ENCODE results near the gene ABI1. TPM values are rescaled to one million over a fixed set of nuclear protein-coding genes. Genes with fewer than 3 reads are reported as not detected.

Gene ABI1
- total and polyA plus RNA-seq, 2 donors (not counting 1 experiment from before 2014, with no cell fraction given) = 37.8 to 80.5 TPM

DNA sequence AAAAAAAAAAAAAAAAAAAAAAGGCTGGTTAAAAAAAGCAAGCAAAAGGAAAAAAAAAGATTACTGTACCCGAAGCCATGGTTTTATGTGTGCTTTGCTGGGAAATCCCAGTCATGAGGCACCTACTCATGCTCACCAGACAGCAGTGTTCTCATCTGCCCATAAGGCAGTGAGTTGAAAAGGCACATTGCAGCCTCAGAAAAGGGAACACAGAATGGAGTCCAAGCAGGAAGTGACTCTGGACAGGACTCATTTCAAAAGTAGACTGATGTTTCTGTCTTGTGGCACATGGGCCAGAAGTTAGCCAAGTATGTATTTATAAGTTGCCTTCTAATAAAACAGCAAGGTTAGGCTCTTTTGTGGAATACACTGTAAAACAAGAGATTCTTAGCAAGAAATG lies 123.0 kb downstream of the ABI1 start:
- Mint-ChIP-seq H3K27ac (peak overlapping the region; percentile 89), H3K4me3 (peak overlapping the region; percentile 52), H3K27me3 (no peaks in the 10 kb centered on the region), H3K9me3 (ENCODE audit: insufficient read depth) (no peaks in the 10 kb centered on the region), H3K4me1 (peaks cover 50% of the 10 kb centered on the region)
- no peaks in the 10 kb centered on the region for H3K27me3 ChIP-seq (replicated peaks in 1 of 4; ENCODE audit: control extremely low read depth in 1 of 4, control insufficient read depth in 3 of 4, insufficient read depth in 4 of 4, low read length in 3 of 4)
- DNase-seq = peak; percentile 86
- H3K27ac ChIP-seq (ENCODE audit: low read length in 2 of 2) = peak overlapping the region; percentile 87
- H3K4me3 ChIP-seq (ENCODE audit: control extremely low read depth in 1 of 5, extremely low read depth in 1 of 5, insufficient read depth in 1 of 5, low read depth in 2 of 5, low read length in 4 of 5) = no peak overlapping the region
- H3K36me3 ChIP-seq (replicated peaks in 1 of 2; ENCODE audit: control extremely low read depth in 1 of 2, control insufficient read depth in 1 of 2, extremely low read depth in 1 of 2, insufficient read depth in 2 of 2, low read length in 1 of 2) = peaks cover 2 to 10% of the 10 kb centered on the region in 2 experiments
- H4K20me1 ChIP-seq (ENCODE audit: control insufficient read depth, insufficient read depth, low read length, poor library complexity, severe bottlenecking) = no peaks in the 10 kb centered on the region
- H3K79me2 ChIP-seq (ENCODE audit: control insufficient read depth, insufficient read depth, low read length) = no peaks in the 10 kb centered on the region
- peaks cover 36 to 49% of the 10 kb centered on the region in 2 donors for H3K4me1 ChIP-seq (ENCODE audit: control insufficient read depth in 2 of 2, insufficient read depth in 2 of 2, low read length in 2 of 2)
- H3K9ac ChIP-seq (ENCODE audit: low read length) = no peak overlapping the region
- ATAC-seq (ENCODE audit: low read depth) = peak; percentile 69
- ChIA-PET CTCF (interaction anchor here (1.1 to 1.6 kb wide), 2 partner anchors 12 to 16 kb away, joined by 3 read pairs; no protein-coding TSS in a partner anchor), POLR2A (no interaction called here)
- WGBS (ENCODE audit: insufficient coverage) = no CpG with 5 or more reads among the region's 1 CpG
- H3K9me3 ChIP-seq (ENCODE audit: control extremely low read depth in 1 of 3, control insufficient read depth in 2 of 3, insufficient read depth in 1 of 3, low read length in 2 of 3) = peaks cover 0 to 4% (median 0%) of the 10 kb centered on the region in 3 donors
- peak overlapping the region; percentile 58 for H3K4me2 ChIP-seq (replicated peaks; ENCODE audit: low read depth, low read length, poor library complexity, severe bottlenecking)
- TF ChIP-seq, protein P1, sequence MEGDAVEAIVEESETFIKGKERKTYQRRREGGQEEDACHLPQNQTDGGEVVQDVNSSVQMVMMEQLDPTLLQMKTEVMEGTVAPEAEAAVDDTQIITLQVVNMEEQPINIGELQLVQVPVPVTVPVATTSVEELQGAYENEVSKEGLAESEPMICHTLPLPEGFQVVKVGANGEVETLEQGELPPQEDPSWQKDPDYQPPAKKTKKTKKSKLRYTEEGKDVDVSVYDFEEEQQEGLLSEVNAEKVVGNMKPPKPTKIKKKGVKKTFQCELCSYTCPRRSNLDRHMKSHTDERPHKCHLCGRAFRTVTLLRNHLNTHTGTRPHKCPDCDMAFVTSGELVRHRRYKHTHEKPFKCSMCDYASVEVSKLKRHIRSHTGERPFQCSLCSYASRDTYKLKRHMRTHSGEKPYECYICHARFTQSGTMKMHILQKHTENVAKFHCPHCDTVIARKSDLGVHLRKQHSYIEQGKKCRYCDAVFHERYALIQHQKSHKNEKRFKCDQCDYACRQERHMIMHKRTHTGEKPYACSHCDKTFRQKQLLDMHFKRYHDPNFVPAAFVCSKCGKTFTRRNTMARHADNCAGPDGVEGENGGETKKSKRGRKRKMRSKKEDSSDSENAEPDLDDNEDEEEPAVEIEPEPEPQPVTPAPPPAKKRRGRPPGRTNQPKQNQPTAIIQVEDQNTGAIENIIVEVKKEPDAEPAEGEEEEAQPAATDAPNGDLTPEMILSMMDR (IDR thresholded peaks at IDR 0.05) = no peak
- no peak for TF ChIP-seq EZH2 (IDR thresholded peaks at IDR 0.05; ENCODE audit: borderline replicate concordance, insufficient read depth, low read depth, low read length, poor library complexity, severe bottlenecking)
- H2AFZ ChIP-seq (ENCODE audit: insufficient read depth, low read depth, low read length, poor library complexity, severe bottlenecking) = peak overlapping the region; percentile 0
- intact Hi-C loops (cut with micrococcal nuclease) = loop anchor here (1.0 to 5.0 kb wide), 4 partner anchors 17 to 505 kb away; partner anchors contain the start of genes ACBD5 and PDSS1

DNA sequence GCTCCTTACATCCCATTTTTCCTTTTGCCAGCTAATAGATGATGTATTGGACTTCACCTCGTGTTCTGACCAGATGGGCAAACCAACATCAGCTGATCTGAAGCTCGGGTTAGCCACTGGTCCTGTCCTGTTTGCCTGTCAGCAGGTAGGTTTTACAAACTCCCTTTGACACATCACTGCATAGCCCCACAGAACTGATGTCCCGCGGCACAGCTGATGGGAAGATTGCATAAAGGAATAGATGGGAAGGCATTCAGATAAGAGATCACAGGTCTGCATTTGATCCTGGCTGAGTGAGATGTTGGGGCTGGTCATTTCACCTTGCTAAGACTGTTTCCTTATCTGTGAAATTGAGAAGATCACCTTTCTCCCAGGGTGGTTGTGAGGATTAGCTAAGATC lies 125.3 kb downstream of the ABI1 start:
- Histone ChIP-seq H3K36me3 (replicated peaks in 1 of 2; ENCODE audit: control extremely low read depth in 1 of 2, control insufficient read depth in 1 of 2, extremely low read depth in 1 of 2, insufficient read depth in 2 of 2, low read length in 1 of 2) (peaks cover 0 to 17% of the 10 kb centered on the region in 2 experiments), H3K27me3 (replicated peaks in 1 of 4; ENCODE audit: control extremely low read depth in 1 of 4, control insufficient read depth in 3 of 4, insufficient read depth in 4 of 4, low read length in 3 of 4) (no peaks in the 10 kb centered on the region), H3K4me1 (ENCODE audit: control insufficient read depth in 2 of 2, insufficient read depth in 2 of 2, low read length in 2 of 2) (peaks cover 32 to 46% of the 10 kb centered on the region in 2 donors), H2AFZ (ENCODE audit: insufficient read depth, low read depth, low read length, poor library complexity, severe bottlenecking) (no peak overlapping the region), H3K4me2 (replicated peaks; ENCODE audit: low read depth, low read length, poor library complexity, severe bottlenecking) (no peak overlapping the region), H3K27ac (ENCODE audit: low read length in 2 of 2) (no peak overlapping the region), H3K79me2 (ENCODE audit: control insufficient read depth, insufficient read depth, low read length) (no peaks in the 10 kb centered on the region), H4K20me1 (ENCODE audit: control insufficient read depth, insufficient read depth, low read length, poor library complexity, severe bottlenecking) (no peaks in the 10 kb centered on the region), H3K9ac (ENCODE audit: low read length) (no peak overlapping the region), H3K9me3 (ENCODE audit: control extremely low read depth in 1 of 3, control insufficient read depth in 2 of 3, insufficient read depth in 1 of 3, low read length in 2 of 3) (no peaks in the 10 kb centered on the region), H3K4me3 (ENCODE audit: control extremely low read depth in 1 of 5, extremely low read depth in 1 of 5, insufficient read depth in 1 of 5, low read depth in 2 of 5, low read length in 4 of 5) (no peak overlapping the region)
- Mint-ChIP-seq H3K27ac (peak overlapping the region; percentile 71), H3K9me3 (ENCODE audit: insufficient read depth) (no peaks in the 10 kb centered on the region), H3K27me3 (no peaks in the 10 kb centered on the region), H3K4me1 (peaks cover 43% of the 10 kb centered on the region), H3K4me3 (no peak overlapping the region)
- WGBS (ENCODE audit: insufficient coverage) = 92% methylated on average over 2 of the region's 4 CpGs
- DNase-seq = no peak
- no peak for TF ChIP-seq EZH2 (IDR thresholded peaks at IDR 0.05; ENCODE audit: borderline replicate concordance, insufficient read depth, low read depth, low read length, poor library complexity, severe bottlenecking)
- TF ChIP-seq, protein P1 (IDR thresholded peaks at IDR 0.05) = no peak
- POLR2A ChIA-PET = no interaction called here
- no peak for ATAC-seq (ENCODE audit: low read depth)
- CTCF ChIA-PET = interaction anchor here (1.2 to 2.7 kb wide), 3 partner anchors 9 to 147 kb away, joined by 3 to 19 read pairs (median 11); no protein-coding TSS in a partner anchor
- intact Hi-C loops (cut with micrococcal nuclease) = loop anchor here (5.0 kb wide), 1 partner anchor 507 kb away; the partner anchor contains the start of gene ACBD5

Measured in B cell (primary cell).